Stimulated activated CD8-positive, alpha-beta memory T cell treated with anti-CD3 and anti-CD28 coated beads, Interleukin-4, amount 100 ng/mL, for 4 hours (primary cell): Measurements from ENCODE around the gene THRAP3.
"Not testable (repeated sequence)": the region's sequence is repeated elsewhere in the genome, so short reads cannot be mapped to it uniquely, and the experiment has no call there.

Experiments
- DNase-seq, 2 donors: peaks; one replicate each; pipeline ENCODE4 v3.0.0-alpha.2; 2020; ENCODE audit warnings: low read depth in 2 of 2, low spot score in 1 of 2

The THRAP3 gene, protein sequence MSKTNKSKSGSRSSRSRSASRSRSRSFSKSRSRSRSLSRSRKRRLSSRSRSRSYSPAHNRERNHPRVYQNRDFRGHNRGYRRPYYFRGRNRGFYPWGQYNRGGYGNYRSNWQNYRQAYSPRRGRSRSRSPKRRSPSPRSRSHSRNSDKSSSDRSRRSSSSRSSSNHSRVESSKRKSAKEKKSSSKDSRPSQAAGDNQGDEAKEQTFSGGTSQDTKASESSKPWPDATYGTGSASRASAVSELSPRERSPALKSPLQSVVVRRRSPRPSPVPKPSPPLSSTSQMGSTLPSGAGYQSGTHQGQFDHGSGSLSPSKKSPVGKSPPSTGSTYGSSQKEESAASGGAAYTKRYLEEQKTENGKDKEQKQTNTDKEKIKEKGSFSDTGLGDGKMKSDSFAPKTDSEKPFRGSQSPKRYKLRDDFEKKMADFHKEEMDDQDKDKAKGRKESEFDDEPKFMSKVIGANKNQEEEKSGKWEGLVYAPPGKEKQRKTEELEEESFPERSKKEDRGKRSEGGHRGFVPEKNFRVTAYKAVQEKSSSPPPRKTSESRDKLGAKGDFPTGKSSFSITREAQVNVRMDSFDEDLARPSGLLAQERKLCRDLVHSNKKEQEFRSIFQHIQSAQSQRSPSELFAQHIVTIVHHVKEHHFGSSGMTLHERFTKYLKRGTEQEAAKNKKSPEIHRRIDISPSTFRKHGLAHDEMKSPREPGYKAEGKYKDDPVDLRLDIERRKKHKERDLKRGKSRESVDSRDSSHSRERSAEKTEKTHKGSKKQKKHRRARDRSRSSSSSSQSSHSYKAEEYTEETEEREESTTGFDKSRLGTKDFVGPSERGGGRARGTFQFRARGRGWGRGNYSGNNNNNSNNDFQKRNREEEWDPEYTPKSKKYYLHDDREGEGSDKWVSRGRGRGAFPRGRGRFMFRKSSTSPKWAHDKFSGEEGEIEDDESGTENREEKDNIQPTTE

GRCh38 chr1:36223996-36224536 is at the start of gene THRAP3:
THRAP3 (plus strand) TSS chr1:36224443; CDS start chr1:36282564, 58,121 bp downstream.
- peak; percentile 97 to 100 for DNase-seq

- DNase-seq: no peak
These were observed 49.5 kb upstream of the THRAP3 start for GRCh38 chr1:36174713-36175112.

GRCh38 chr1:36175137-36176095 is 48.8 kb upstream of the THRAP3 start:
- DNase-seq: no peak

GRCh38 chr1:36176106-36176949 is 47.9 kb upstream of the THRAP3 start:
- DNase-seq: no peak

DNA sequence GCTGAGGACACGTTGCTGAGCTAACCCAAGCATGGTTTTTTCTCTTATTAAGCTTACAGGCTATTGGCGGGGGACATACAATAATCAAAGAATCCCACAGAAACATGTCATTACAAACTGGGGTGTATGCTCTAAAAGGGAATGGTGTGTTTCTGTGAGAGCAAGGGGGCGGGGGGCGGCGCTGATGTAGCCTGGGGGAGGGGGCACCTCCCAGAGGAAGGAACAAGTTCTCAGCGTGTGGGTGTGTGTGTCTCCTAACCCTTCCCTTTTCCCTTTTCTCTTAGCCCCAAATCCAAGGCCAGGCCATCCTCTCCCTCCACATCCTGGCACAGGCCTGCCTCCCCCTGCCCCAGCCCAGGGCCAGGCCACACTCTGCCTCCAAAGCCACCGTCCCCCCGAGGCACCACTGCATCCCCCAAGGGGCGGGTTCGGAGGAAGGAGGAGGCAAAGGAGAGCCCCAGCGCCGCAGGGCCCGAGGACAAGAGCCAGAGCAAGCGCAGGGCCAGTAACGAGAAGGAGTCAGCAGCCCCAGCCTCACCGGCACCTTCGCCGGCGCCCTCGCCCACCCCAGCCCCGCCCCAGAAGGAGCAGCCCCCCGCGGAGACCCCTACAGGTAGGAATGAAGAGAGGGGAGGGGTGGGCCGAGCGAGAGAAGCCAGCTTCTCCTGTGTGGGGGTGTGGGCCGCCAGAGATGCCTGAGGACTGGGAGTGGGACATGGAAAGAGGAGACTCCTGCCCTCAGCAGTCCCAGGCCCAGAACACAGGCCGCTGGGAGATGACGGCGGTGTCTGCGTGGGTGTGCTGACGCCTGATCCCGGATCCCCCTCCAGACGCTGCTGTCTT is 46.4 kb upstream of the THRAP3 start:
- no peak for DNase-seq

DNA sequence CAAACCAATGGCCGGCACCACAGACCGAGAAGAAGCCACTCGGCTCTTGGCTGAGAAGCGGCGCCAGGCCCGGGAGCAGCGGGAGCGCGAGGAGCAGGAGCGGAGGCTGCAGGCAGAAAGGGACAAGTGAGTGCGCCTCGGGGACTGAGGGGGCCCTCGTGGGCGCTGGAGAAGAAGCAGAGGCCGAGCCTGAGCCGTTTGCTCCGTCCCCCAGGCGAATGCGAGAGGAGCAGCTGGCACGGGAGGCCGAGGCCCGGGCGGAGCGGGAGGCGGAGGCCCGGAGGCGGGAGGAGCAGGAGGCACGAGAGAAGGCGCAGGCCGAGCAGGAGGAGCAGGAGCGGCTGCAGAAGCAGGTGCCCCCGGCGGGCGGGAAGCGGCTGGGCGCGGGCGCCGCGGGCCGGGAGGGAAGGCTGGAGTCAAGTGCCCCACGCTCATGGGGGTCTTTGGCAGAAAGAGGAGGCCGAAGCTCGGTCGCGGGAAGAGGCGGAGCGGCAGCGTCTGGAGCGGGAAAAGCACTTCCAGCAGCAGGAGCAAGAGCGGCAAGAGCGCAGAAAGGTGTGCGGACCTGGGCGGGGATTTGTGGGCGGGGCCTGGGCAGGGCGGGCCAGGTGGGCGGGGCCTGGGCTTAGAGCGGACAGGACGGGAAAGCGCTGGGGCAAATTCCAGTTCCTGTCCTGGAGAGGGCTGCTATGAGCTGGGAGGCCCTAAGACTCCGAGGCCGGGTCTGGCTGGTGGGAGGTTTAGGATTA is 45.6 kb upstream of the THRAP3 start:
- DNase-seq: no peak

- no peak for DNase-seq
These were observed 45.0 kb upstream of the THRAP3 start for GRCh38 chr1:36179220-36179600.

GRCh38 chr1:36182734-36183133 is 41.5 kb upstream of the THRAP3 start:
- DNase-seq: no peak

DNA sequence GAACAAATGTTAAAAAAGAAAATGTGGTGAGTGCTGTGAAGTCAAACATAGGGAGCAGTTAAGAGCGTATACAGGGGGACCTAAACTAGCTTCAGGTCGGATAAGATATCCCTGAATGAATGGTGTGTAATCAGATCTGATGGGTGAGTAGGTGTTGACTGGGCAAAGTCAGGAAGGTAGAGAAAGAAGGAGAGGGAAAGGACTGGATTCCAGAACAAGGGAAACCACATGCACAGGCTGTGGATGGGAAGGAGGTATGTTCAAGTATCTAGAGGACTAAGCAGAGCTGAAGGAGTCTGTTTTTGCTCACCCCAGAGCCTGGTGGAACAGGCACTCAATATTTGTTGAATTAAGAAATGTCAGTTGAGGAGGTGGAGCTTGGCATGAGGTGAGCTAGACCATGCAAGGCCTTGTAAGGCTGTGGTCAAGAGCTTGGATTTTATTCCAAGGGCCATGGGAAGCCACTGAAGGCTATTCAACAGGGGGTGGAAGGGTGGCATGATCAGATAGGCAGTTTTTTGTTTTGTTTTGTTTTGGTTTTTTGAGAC is 40.9 kb upstream of the THRAP3 start:
- DNase-seq: no peak

- peak; percentile 53 to 57 for DNase-seq
These were observed 36.2 kb upstream of the THRAP3 start for GRCh38 chr1:36187800-36188593.

- DNase-seq: not testable (repeated sequence)
These were observed 27.4 kb upstream of the THRAP3 start for GRCh38 chr1:36196805-36197204.

GRCh38 chr1:36198641-36199040 is 25.6 kb upstream of the THRAP3 start:
- no peak for DNase-seq

DNA sequence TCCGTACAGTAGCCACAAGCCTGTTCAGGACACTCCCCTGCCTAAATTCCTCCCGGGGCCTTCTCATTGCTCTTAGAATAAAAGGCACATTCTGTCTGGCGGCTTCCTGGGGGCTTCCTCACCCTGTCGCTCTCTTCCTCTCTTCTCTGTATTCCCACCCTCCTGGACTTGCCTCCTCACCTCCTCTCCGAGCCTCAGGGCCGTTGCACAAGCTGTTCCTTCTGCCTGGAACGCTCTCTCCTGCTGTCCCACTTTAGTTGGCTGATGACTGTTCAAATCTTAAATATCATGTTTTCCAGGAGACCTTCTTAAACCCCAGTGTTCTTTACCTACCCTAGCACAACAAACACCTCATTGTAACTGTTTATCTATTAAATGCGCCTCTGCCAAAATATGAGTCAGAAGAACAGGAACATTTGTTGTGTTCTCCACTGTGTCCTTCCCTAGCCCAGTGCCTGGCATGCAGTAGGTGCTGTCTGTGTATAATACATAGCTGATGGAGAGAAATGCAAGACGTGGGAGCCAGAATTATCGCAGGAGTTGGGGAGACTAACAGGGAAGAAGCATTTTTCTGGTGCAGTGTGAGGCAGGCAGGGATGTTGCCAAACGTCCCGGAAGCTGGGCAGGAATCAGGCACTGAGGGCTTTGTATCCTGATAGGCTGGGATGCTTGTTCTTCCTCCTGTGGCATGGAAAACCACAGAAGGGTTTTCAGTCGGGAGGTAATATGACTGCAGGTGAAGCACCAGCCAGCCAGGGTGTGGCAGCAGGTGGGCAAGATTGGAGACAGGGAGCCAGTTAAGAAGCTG is 24.1 kb upstream of the THRAP3 start:
- DNase-seq: no peak

DNA sequence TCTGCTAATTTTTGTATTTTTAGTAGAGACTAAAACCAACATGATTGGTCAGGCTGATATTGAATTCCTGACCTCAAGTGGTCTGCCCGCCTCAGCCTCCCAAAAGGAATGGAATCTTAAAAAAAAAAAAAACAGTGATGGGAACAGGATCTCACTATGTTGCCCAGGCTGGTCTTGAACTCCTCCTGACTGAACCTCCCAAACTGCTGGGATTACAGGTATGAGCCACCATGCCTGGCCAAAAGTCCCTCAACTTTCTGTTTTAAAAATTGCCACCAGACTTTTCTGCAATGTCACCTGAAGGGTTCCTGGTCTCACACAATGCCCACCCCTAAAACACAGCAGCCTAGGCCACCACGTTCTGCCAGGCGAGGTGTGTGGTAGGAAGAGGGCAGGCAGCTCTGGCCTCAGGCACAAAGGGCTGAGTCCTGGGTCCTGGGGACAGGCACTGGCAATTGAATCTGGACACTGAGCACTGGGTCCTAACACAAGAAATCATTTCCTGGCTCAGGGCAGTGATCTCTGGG is 21.2 kb upstream of the THRAP3 start:
- DNase-seq: no peak

GRCh38 chr1:36203554-36204346 is 20.5 kb upstream of the THRAP3 start:
- no peak for DNase-seq
